PC-9 (cell line): Measurements from ENCODE around the gene DLX4. TPM values are rescaled to one million over a fixed set of nuclear protein-coding genes. Genes with fewer than 3 reads are reported as not detected.
A peak's percentile ranks its signal among the peaks of the same experiment; 100 is the strongest.

Experiments
- BruUV-seq: library from RNA; stranded (reverse); fragments of 400-500 nt; replicated peaks from 2 replicates; lab custom pipeline; 2021; lab: Mats Ljungman, UMichigan
- CTCF ChIA-PET: fragments of 300-600 bp; sonication (Branson Sonifier 250); formaldehyde crosslinking; loops from one replicate; lab custom pipeline; 2022; ENCODE audit warnings: antibody characterized with exemption; lab: Charles Lee
- POLR2A ChIA-PET: fragments of 300-600 bp; sonication (Branson Sonifier 250); formaldehyde crosslinking; loops from one replicate; lab custom pipeline; 2022; ENCODE audit warnings: antibody characterized with exemption; ENCODE audit not compliant: unreplicated experiment; lab: Charles Lee
- DNase-seq, 2 experiments: peaks; one replicate each; pipeline versions ENCODE4 v3.0.0 to v3.0.0-alpha.2; 2015 to 2022; ENCODE audit warnings: mixed read lengths in 1 of 2
- H2AFZ ChIP-seq: fragments of 200-600 bp; sonication (generic); 2 replicates; pipeline ENCODE4 v1.8.1; 2017; ENCODE audit warnings: antibody characterized with exemption
- H3F3A ChIP-seq: fragments of 200-600 bp; sonication (generic); 2 replicates; pipeline ENCODE4 v1.8.1; 2017; ENCODE audit warnings: antibody characterized with exemption, mild to moderate bottlenecking, low read depth; ENCODE audit not compliant: insufficient read depth
- H3K27ac ChIP-seq: fragments of 200-600 bp; sonication (generic); 2 replicates; pipeline ENCODE4 v1.6.1; 2016; ENCODE audit warnings: mixed run types
- H3K27me3 ChIP-seq: fragments of 200-600 bp; sonication (generic); 2 replicates; pipeline ENCODE4 v1.6.1; 2016; ENCODE audit warnings: low read depth, mixed run types; ENCODE audit not compliant: insufficient read depth
- H3K36me3 ChIP-seq: fragments of 200-600 bp; sonication (generic); 2 replicates; pipeline ENCODE4 v1.6.1; 2016; ENCODE audit warnings: low read depth, mixed run types
- H3K4me1 ChIP-seq: fragments of 200-600 bp; sonication (generic); replicated peaks from 2 replicates; pipeline ENCODE4 v1.6.1; 2016; ENCODE audit warnings: mixed run types; ENCODE audit not compliant: insufficient read depth
- H3K4me2 ChIP-seq: fragments of 200-600 bp; sonication (generic); 2 replicates; pipeline ENCODE4 v1.6.1; 2017; ENCODE audit warnings: mixed run types
- H3K4me3 ChIP-seq: fragments of 200-600 bp; sonication (generic); 2 replicates; pipeline ENCODE4 v1.6.1; 2016; ENCODE audit warnings: mixed run types
- H3K79me2 ChIP-seq: fragments of 200-600 bp; sonication (generic); 2 replicates; pipeline ENCODE4 v1.6.1; 2017; ENCODE audit warnings: low read depth, mixed run types
- H3K9me2 ChIP-seq: fragments of 200-600 bp; sonication (generic); 2 replicates; pipeline ENCODE4 v1.8.1; 2017; ENCODE audit warnings: mild to moderate bottlenecking; ENCODE audit not compliant: insufficient read depth
- H3K9me3 ChIP-seq: fragments of 200-600 bp; sonication (generic); 2 replicates; pipeline ENCODE4 v1.8.1; 2016; ENCODE audit warnings: low read depth; ENCODE audit not compliant: insufficient read depth
- H4K20me1 ChIP-seq: fragments of 200-600 bp; sonication (generic); 2 replicates; pipeline ENCODE4 v1.8.1; 2017; ENCODE audit not compliant: insufficient read depth
- CTCF ChIP-seq: fragments of 200-600 bp; sonication (generic); conservative IDR thresholded peaks from 2 replicates; pipeline ENCODE4 v1.6.1; 2017; ENCODE audit warnings: mixed run types, antibody characterized with exemption, mild to moderate bottlenecking, moderate library complexity
- EZH2 ChIP-seq: fragments of 200-600 bp; sonication (generic); IDR thresholded peaks from 2 replicates; pipeline ENCODE4 v1.8.0; 2017; ENCODE audit warnings: antibody characterized with exemption, low read depth
- intact Hi-C: fragments of 100-400 bp; cut with micrococcal nuclease; formaldehyde crosslinking; loops from one replicate; pipeline ENCODE4 v1.10.0; 2022; ENCODE audit not compliant: unreplicated experiment
- total RNA-seq: library from RNA; stranded (reverse); gene quantifications from 2 replicates; pipeline ENCODE4 v1.2.3, GENCODE V29; 2021

DLX4 gene
- total RNA-seq, 1 experiment from 2014 or later: 8.8 TPM

- intact Hi-C loops: no loop called here
- H2AFZ ChIP-seq: no peak overlapping the region
- no peaks in the 10 kb centered on the region for H3K9me2 ChIP-seq
- H3K27me3 ChIP-seq: 0 out of 2 replicates have a peak, but pooled peaks cover 1% of the 10 kb centered on the region
- TF ChIP-seq CTCF (no peak), EZH2 (no peak)
- peaks cover 18% of the 10 kb centered on the region for H3K4me1 ChIP-seq
- peak overlapping the region; percentile 55 for H3K4me2 ChIP-seq
- H3K27ac ChIP-seq: peak overlapping the region; percentile 20; the same call in 1 of the 2 replicates
- CTCF ChIA-PET: interaction anchor here (0.6 to 0.7 kb wide), 3 partner anchors 29 to 102 kb away, joined by 3 to 4 read pairs (median 3); no protein-coding TSS in a partner anchor
- H3K9me3 ChIP-seq: no peaks in the 10 kb centered on the region
- H3K4me3 ChIP-seq: no peak overlapping the region
- BruUV-seq: no TSS peak
- H4K20me1 ChIP-seq: no peaks in the 10 kb centered on the region
- H3F3A ChIP-seq: peaks cover 21% of the 10 kb centered on the region; the same call in 1 of the 2 replicates
- POLR2A ChIA-PET: interaction anchor here (0.5 to 0.6 kb wide), 2 partner anchors 19 to 1379 kb away, joined by 4 to 9 read pairs; no protein-coding TSS in a partner anchor
- no peak for DNase-seq
- no peaks in the 10 kb centered on the region for H3K36me3 ChIP-seq
- H3K79me2 ChIP-seq: no peaks in the 10 kb centered on the region
These were observed 10.3 kb upstream of the DLX4 start for GRCh38 chr17:49958723-49959122.

- ChIA-PET CTCF (interaction anchor here (0.6 to 0.7 kb wide), 2 partner anchors 60 to 101 kb away, joined by 3 to 4 read pairs; no protein-coding TSS in a partner anchor), POLR2A (interaction anchor here (0.5 to 0.6 kb wide), 2 partner anchors 19 to 1378 kb away, joined by 4 to 9 read pairs; no protein-coding TSS in a partner anchor)
- peaks cover 21% of the 10 kb centered on the region; the same call in 1 of the 2 replicates for H3F3A ChIP-seq
- TF ChIP-seq CTCF (no peak), EZH2 (no peak)
- H3K36me3 ChIP-seq: no peaks in the 10 kb centered on the region
- no peak overlapping the region for H2AFZ ChIP-seq
- peaks cover 18% of the 10 kb centered on the region for H3K4me1 ChIP-seq
- DNase-seq: peak; percentile 77 to 85
- H3K27ac ChIP-seq: no peak overlapping the region; the same call in 1 of the 2 replicates
- no peak overlapping the region for H3K4me3 ChIP-seq
- H4K20me1 ChIP-seq: no peaks in the 10 kb centered on the region
- no peaks in the 10 kb centered on the region for H3K9me3 ChIP-seq
- no peaks in the 10 kb centered on the region for H3K79me2 ChIP-seq
- no TSS peak for BruUV-seq
- intact Hi-C loops: no loop called here
- peaks cover 7% of the 10 kb centered on the region for H3K27me3 ChIP-seq
- H3K9me2 ChIP-seq: no peaks in the 10 kb centered on the region
- H3K4me2 ChIP-seq: peak overlapping the region; percentile 55
These were observed 9.6 kb upstream of the DLX4 start for GRCh38 chr17:49959183-49959935.

GRCh38 chr17:49962599-49963308, 6.2 kb upstream of the DLX4 start:
- intact Hi-C loops: no loop called here
- H2AFZ ChIP-seq: no peak overlapping the region
- no peak overlapping the region for H3K27ac ChIP-seq
- ChIA-PET CTCF (no interaction called here), POLR2A (no interaction called here)
- peaks cover 33% of the 10 kb centered on the region for H3K27me3 ChIP-seq
- no peak for TF ChIP-seq EZH2
- H4K20me1 ChIP-seq: no peaks in the 10 kb centered on the region
- no TSS peak for BruUV-seq
- H3K9me2 ChIP-seq: no peaks in the 10 kb centered on the region
- no peak for DNase-seq
- no peak overlapping the region for H3K4me3 ChIP-seq
- no peak overlapping the region for H3K4me2 ChIP-seq
- no peaks in the 10 kb centered on the region for H3K9me3 ChIP-seq
- H3K79me2 ChIP-seq: no peaks in the 10 kb centered on the region
- peaks cover 18% of the 10 kb centered on the region for H3K4me1 ChIP-seq
- H3K36me3 ChIP-seq: no peaks in the 10 kb centered on the region
- H3F3A ChIP-seq: peaks cover 29% of the 10 kb centered on the region
